ENCODE results near the gene NSFL1C.

- TF ChIP-seq EZH2 (IDR thresholded peaks at IDR 0.05; ENCODE audit: insufficient read depth, poor library complexity, severe bottlenecking), result no peak
- no peak for TF ChIP-seq EZH2phosphoT487 (IDR thresholded peaks at IDR 0.05; ENCODE audit: insufficient read depth, low read depth)
Measured at GRCh38 chr20:1443085-1443484, 23.6 kb downstream of the NSFL1C start.

Data from GM23248 (cell line).